Amygdala (tissue), 56 donors: ENCODE data around the gene ZC2HC1B.

Source experiments
- DNase-seq, 56 donors: peaks; one replicate each; lab custom pipeline; 2025; lab: John Stamatoyannopoulos, UW

Gene ZC2HC1B

GRCh38 chr6:143986463-143987065 is 122.3 kb downstream of the ZC2HC1B start:
- DNase-seq, result no peak
